ENCODE data around the gene ARHGEF26. TPM values are rescaled to one million over a fixed set of nuclear protein-coding genes. Genes with fewer than 3 reads are reported as not detected.

The ARHGEF26 gene
- total RNA-seq, 4 donors from 2014 or later: 124 to 158 (median 132) TPM

DNA sequence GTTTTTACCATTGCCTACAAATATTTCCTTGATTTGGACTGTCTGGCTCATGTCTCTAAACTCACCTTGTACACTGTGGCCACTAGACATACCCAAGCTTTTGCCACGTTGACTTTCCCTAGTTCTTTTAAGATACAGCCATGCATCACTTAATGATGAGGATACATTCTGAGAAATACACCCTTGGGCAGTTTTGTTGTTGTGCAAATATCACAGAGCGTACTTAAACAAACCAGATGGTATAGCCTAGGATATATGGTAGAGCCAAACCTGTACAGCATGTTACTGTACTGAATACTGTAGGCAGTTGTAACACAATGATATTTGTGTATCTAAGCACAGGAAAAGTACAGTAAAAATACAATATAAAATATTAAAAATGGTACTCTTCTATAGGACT, 5.5 kb downstream of the ARHGEF26 start:
- DNase-seq (ENCODE audit: extremely low spot score): no peak
- H3K27ac ChIP-seq (replicated peaks in 1 of 4): no peak overlapping the region
- no peaks in the 10 kb centered on the region for H3K27me3 ChIP-seq
- peak overlapping the region in 3 of 4 donors; percentile 73 to 97 (median 91) for H3K4me3 ChIP-seq
- TF ChIP-seq, protein P1, sequence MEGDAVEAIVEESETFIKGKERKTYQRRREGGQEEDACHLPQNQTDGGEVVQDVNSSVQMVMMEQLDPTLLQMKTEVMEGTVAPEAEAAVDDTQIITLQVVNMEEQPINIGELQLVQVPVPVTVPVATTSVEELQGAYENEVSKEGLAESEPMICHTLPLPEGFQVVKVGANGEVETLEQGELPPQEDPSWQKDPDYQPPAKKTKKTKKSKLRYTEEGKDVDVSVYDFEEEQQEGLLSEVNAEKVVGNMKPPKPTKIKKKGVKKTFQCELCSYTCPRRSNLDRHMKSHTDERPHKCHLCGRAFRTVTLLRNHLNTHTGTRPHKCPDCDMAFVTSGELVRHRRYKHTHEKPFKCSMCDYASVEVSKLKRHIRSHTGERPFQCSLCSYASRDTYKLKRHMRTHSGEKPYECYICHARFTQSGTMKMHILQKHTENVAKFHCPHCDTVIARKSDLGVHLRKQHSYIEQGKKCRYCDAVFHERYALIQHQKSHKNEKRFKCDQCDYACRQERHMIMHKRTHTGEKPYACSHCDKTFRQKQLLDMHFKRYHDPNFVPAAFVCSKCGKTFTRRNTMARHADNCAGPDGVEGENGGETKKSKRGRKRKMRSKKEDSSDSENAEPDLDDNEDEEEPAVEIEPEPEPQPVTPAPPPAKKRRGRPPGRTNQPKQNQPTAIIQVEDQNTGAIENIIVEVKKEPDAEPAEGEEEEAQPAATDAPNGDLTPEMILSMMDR (IDR thresholded peaks at IDR 0.05): no peak
- TF ChIP-seq POLR2A (IDR thresholded peaks at IDR 0.05; ENCODE audit: low read depth) (no peak), EP300 (IDR thresholded peaks at IDR 0.05) (no peak), POLR2AphosphoS5 (IDR thresholded peaks at IDR 0.05) (no peak)
- H3K9me3 ChIP-seq: no peaks in the 10 kb centered on the region
- peaks cover 0 to 36% (median 0%) of the 10 kb centered on the region in 4 donors for H3K36me3 ChIP-seq
- peaks cover 8 to 66% (median 63%) of the 10 kb centered on the region in 4 donors for H3K4me1 ChIP-seq
- WGBS: 90% methylated on average over 2 of the region's 2 CpGs
- intact Hi-C loops (cut with DNase I): no loop called here

- TF ChIP-seq POLR2A (IDR thresholded peaks at IDR 0.05; ENCODE audit: low read depth) (no peak), EP300 (IDR thresholded peaks at IDR 0.05) (no peak), POLR2AphosphoS5 (IDR thresholded peaks at IDR 0.05) (no peak)
- TF ChIP-seq, protein P1 (IDR thresholded peaks at IDR 0.05): no peak
- Histone ChIP-seq H3K4me3 (peak overlapping the region in 1 of 4 donors; percentile 26), H3K4me1 (peaks cover 0 to 95% (median 84%) of the 10 kb centered on the region in 4 donors), H3K36me3 (peaks cover 0 to 36% (median 0%) of the 10 kb centered on the region in 4 donors), H3K27me3 (no peaks in the 10 kb centered on the region), H3K27ac (replicated peaks in 1 of 4) (peak overlapping the region in 2 of 4 donors; percentile 54 to 59), H3K9me3 (no peaks in the 10 kb centered on the region)
- no peak for DNase-seq (ENCODE audit: extremely low spot score)
- intact Hi-C loops (cut with DNase I): no loop called here
- WGBS: 86% methylated on average over 4 of the region's 4 CpGs
Observed at GRCh38 chr3:154129625-154130024, 8.4 kb downstream of the ARHGEF26 start.

DNA sequence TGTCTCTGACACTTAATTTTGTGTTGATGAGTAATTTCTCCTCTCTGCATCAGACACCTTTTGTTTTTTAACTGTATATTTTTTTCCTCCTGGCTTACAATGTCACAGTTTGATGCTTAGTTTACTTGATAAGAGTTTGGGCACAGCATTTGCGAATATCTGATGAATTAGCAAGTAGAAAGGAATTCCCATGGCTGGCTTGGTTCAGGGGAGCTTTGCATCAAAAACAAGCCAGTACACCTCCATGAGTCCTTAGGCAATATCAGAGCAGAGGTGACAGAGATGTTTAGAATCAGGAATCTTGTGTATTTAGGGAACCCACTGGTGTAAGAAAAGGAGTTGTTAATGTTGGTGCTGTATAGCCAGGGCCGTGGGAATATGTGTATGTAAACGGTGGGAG, 9.3 kb downstream of the ARHGEF26 start:
- H3K27ac ChIP-seq (replicated peaks in 1 of 4): peak overlapping the region in 3 of 4 donors; percentile 25 to 59 (median 54)
- DNase-seq (ENCODE audit: extremely low spot score): no peak
- WGBS: 71% methylated on average over 3 of the region's 3 CpGs
- TF ChIP-seq EP300 (IDR thresholded peaks at IDR 0.05) (no peak), POLR2AphosphoS5 (IDR thresholded peaks at IDR 0.05) (no peak), POLR2A (IDR thresholded peaks at IDR 0.05; ENCODE audit: low read depth) (no peak)
- TF ChIP-seq, protein P1 (IDR thresholded peaks at IDR 0.05): no peak
- no peaks in the 10 kb centered on the region for H3K27me3 ChIP-seq
- peaks cover 0 to 36% (median 0%) of the 10 kb centered on the region in 4 donors for H3K36me3 ChIP-seq
- H3K4me1 ChIP-seq: peaks cover 0 to 98% (median 85%) of the 10 kb centered on the region in 4 donors
- H3K9me3 ChIP-seq: no peaks in the 10 kb centered on the region
- intact Hi-C loops (cut with DNase I): no loop called here
- H3K4me3 ChIP-seq: peak overlapping the region in 2 of 4 donors; percentile 3 to 26

GRCh38 chr3:154131830-154132229, 10.6 kb downstream of the ARHGEF26 start:
- H3K4me1 ChIP-seq: peaks cover 0 to 99% (median 81%) of the 10 kb centered on the region in 4 donors
- peak overlapping the region in 3 of 4 donors; percentile 22 to 54 (median 25) for H3K27ac ChIP-seq (replicated peaks in 1 of 4)
- 54% methylated on average over 1 of the region's 1 CpG for WGBS
- peaks cover 0 to 36% (median 0%) of the 10 kb centered on the region in 4 donors for H3K36me3 ChIP-seq
- intact Hi-C loops (cut with DNase I): no loop called here
- TF ChIP-seq POLR2AphosphoS5 (IDR thresholded peaks at IDR 0.05): no peak
- no peak for TF ChIP-seq EP300 (IDR thresholded peaks at IDR 0.05)
- TF ChIP-seq, protein P1 (IDR thresholded peaks at IDR 0.05): no peak
- TF ChIP-seq POLR2A (IDR thresholded peaks at IDR 0.05; ENCODE audit: low read depth): no peak
- no peaks in the 10 kb centered on the region for H3K27me3 ChIP-seq
- peak overlapping the region in 1 of 4 donors; percentile 26 for H3K4me3 ChIP-seq
- no peak for DNase-seq (ENCODE audit: extremely low spot score)
- H3K9me3 ChIP-seq: no peaks in the 10 kb centered on the region
